Naive thymus-derived CD8-positive, alpha-beta T cell (primary cell): ENCODE results near the gene NRTN. TPM values are rescaled to one million over a fixed set of nuclear protein-coding genes. Genes with fewer than 3 reads are reported as not detected.

ENCODE experiments used
- ATAC-seq, 2 donors: fragments of 150-1000 bp; cut with Tn5 transposase in 1 of 2; sonication (Bioruptor Pico), chemical (Tn5 transposase) in 1 of 2; 1 replicate in 1 of 2; 2 replicates in 1 of 2; pipeline ENCODE4 v1.10.0; 2021; ENCODE audit warnings: mild to moderate bottlenecking in 2 of 2, moderate library complexity in 2 of 2
- POLR2A ChIA-PET: fragments of 350-600 bp; sonication (Branson Sonifier 250); formaldehyde crosslinking; loops from one replicate; lab custom pipeline; 2021; ENCODE audit warnings: antibody characterized with exemption; lab: Charles Lee
- DNase-seq, 10 donors: peaks; one replicate each; pipeline versions ENCODE4 v3.0.0 to v3.0.0-alpha.2; 2020 to 2022
- H3K27ac Mint-ChIP-seq, 10 donors: one replicate each; pipeline ENCODE4 v1.8.0; 2020 to 2022; ENCODE audit warnings: mild to moderate bottlenecking in 10 of 10, mixed read lengths in 10 of 10, moderate library complexity in 4 of 10, inconsistent platforms in 1 of 10
- H3K27me3 Mint-ChIP-seq, 5 donors: one replicate each; pipeline ENCODE4 v1.8.0; 2021 to 2022; ENCODE audit warnings: mixed read lengths in 5 of 5
- H3K36me3 Mint-ChIP-seq, 3 donors: one replicate each; pipeline ENCODE4 v1.8.0; 2020 to 2022; ENCODE audit warnings: mixed read lengths in 3 of 3, mild to moderate bottlenecking in 2 of 3, inconsistent platforms in 1 of 3
- H3K4me1 Mint-ChIP-seq, 4 donors: one replicate each; pipeline ENCODE4 v1.8.0; 2021 to 2022; ENCODE audit warnings: mixed read lengths in 4 of 4
- H3K4me3 Mint-ChIP-seq, 10 donors: one replicate each; pipeline ENCODE4 v1.8.0; 2020 to 2022; ENCODE audit warnings: mild to moderate bottlenecking in 10 of 10, mixed read lengths in 10 of 10, moderate library complexity in 6 of 10, inconsistent platforms in 1 of 10
- H3K9me3 Mint-ChIP-seq, 9 donors: one replicate each; pipeline ENCODE4 v1.8.0; 2020 to 2022; ENCODE audit warnings: mixed read lengths in 9 of 9, mild to moderate bottlenecking in 3 of 9, inconsistent platforms in 1 of 9, moderate library complexity in 1 of 9
- polyA plus RNA-seq, 3 donors: library from polyadenylated mRNA; unstranded; fragments of 300-500 nt; fragmentation: Illumina TruSeq; gene quantifications; one replicate each; pipeline ENCODE4 v1.2.3, GENCODE V29; 2021
- total RNA-seq, 8 experiments: library from RNA in 2 of 8; stranded (reverse) in 2 of 8; gene quantifications; one replicate each; pipeline ENCODE4 v1.2.3 and lab custom pipeline; 2021 to 2026

NRTN gene
- total and polyA plus RNA-seq, 5 experiments from 2014 or later = 0.19 to 0.88 (median 0.82) TPM

GRCh38 chr19:5782945-5783919 is 21.6 kb upstream of the NRTN start:
- Mint-ChIP-seq H3K36me3 (peaks cover 0 to 22% (median 5%) of the 10 kb centered on the region in 3 donors), H3K27ac (peak overlapping the region in 1 of 10 donors; percentile 53), H3K4me3 (no peak overlapping the region), H3K9me3 (no peaks in the 10 kb centered on the region), H3K4me1 (peaks cover 2% of the 10 kb centered on the region in 4 donors), H3K27me3 (no peaks in the 10 kb centered on the region)
- DNase-seq = no peak
- ATAC-seq = peak; percentile 9 to 12
- POLR2A ChIA-PET = interaction anchor here (1.6 kb wide), 1 partner anchor 63 kb away, joined by 4 read pairs; the partner anchor contains the start of genes CATSPERD and LONP1

- Mint-ChIP-seq H3K27ac (peak within 1 kb of the TSS in 1 of 10 donors; percentile 53), H3K4me3 (no peak within 1 kb of the TSS), H3K27me3 (no peaks in the 10 kb centered on the region), H3K9me3 (no peaks in the 10 kb centered on the region), H3K36me3 (peaks cover 0 to 34% (median 5%) of the 10 kb centered on the region in 3 donors), H3K4me1 (peaks cover 3 to 7% (median 4%) of the 10 kb centered on the region in 4 donors)
- no peak for DNase-seq
- POLR2A ChIA-PET = no interaction called here
- ATAC-seq = no peak
These were observed 20.2 kb upstream of the NRTN start, which contains the start of gene PRR22 for GRCh38 chr19:5784581-5785147. PRR22 (minus strand) TSS chr19:5784746; CDS start chr19:5784660, 86 bp downstream.

- POLR2A ChIA-PET = no interaction called here
- Mint-ChIP-seq H3K36me3 (peaks cover 3 to 39% (median 10%) of the 10 kb centered on the region in 3 donors), H3K4me1 (peaks cover 8 to 13% (median 9%) of the 10 kb centered on the region in 4 donors), H3K4me3 (no peak overlapping the region), H3K27ac (no peak overlapping the region), H3K27me3 (no peaks in the 10 kb centered on the region), H3K9me3 (peaks cover 0 to 1% (median 0%) of the 10 kb centered on the region in 9 donors)
- ATAC-seq (no peak), DNase-seq (no peak)
These were observed 19.4 kb upstream of the NRTN start for GRCh38 chr19:5785423-5785822.

- Mint-ChIP-seq H3K9me3 (peaks cover 0 to 3% (median 0%) of the 10 kb centered on the region in 9 donors), H3K4me3 (no peak overlapping the region), H3K4me1 (peaks cover 13 to 21% (median 16%) of the 10 kb centered on the region in 4 donors), H3K36me3 (peaks cover 4 to 43% (median 13%) of the 10 kb centered on the region in 3 donors), H3K27me3 (peaks cover 0 to 2% (median 0%) of the 10 kb centered on the region in 5 donors), H3K27ac (peak overlapping the region in 1 of 10 donors; percentile 27)
- POLR2A ChIA-PET = no interaction called here
- no peak for ATAC-seq
- DNase-seq = no peak
These were observed 18.1 kb upstream of the NRTN start for GRCh38 chr19:5786593-5787408.

- no peak overlapping the region for H3K27ac Mint-ChIP-seq
- POLR2A ChIA-PET = no interaction called here
- DNase-seq = no peak
These were observed 17.3 kb upstream of the NRTN start for GRCh38 chr19:5787409-5788182.

GRCh38 chr19:5788422-5788821 is 16.4 kb upstream of the NRTN start:
- Mint-ChIP-seq H3K27me3 (peaks cover 0 to 2% (median 0%) of the 10 kb centered on the region in 5 donors), H3K36me3 (peaks cover 4 to 43% (median 13%) of the 10 kb centered on the region in 3 donors), H3K9me3 (peaks cover 0 to 3% (median 0%) of the 10 kb centered on the region in 9 donors), H3K27ac (peak overlapping the region in 4 of 10 donors; percentile 8 to 87 (median 40)), H3K4me3 (peak overlapping the region in 1 of 10 donors; percentile 18), H3K4me1 (peaks cover 13 to 21% (median 16%) of the 10 kb centered on the region in 4 donors)
- ATAC-seq = no peak
- no peak for DNase-seq
- POLR2A ChIA-PET = interaction anchor here (0.6 to 1.0 kb wide), 2 partner anchors 68 to 1012 kb away, joined by 4 read pairs; partner anchors contain the start of genes CATSPERD and LONP1

More at GRCh38 chr19:5787409-5788182, 17.3 kb upstream of the NRTN start:
- no peak for ATAC-seq
- Mint-ChIP-seq H3K4me1 (peaks cover 13 to 21% (median 16%) of the 10 kb centered on the region in 4 donors), H3K9me3 (peaks cover 0 to 3% (median 0%) of the 10 kb centered on the region in 9 donors), H3K4me3 (no peak overlapping the region), H3K27me3 (peaks cover 0 to 2% (median 0%) of the 10 kb centered on the region in 5 donors), H3K36me3 (peaks cover 4 to 43% (median 13%) of the 10 kb centered on the region in 3 donors)

- POLR2A ChIA-PET = interaction anchor here (1.0 to 2.9 kb wide), 3 partner anchors 39 to 100 kb away, joined by 3 to 14 read pairs (median 13); partner anchors contain the start of genes CATSPERD, LONP1 and RPL36
These were observed 15.5 kb upstream of the NRTN start for GRCh38 chr19:5789351-5789761.

GRCh38 chr19:5789886-5790558 is 14.8 kb upstream of the NRTN start:
- Mint-ChIP-seq H3K9me3 (peaks cover 0 to 3% (median 0%) of the 10 kb centered on the region in 9 donors), H3K27me3 (peaks cover 0 to 2% (median 0%) of the 10 kb centered on the region in 5 donors), H3K4me1 (peaks cover 13 to 21% (median 16%) of the 10 kb centered on the region in 4 donors), H3K27ac (peak overlapping the region; percentile 99 to 100 (median 100)), H3K4me3 (peak overlapping the region; percentile 92 to 100 (median 99)), H3K36me3 (peaks cover 4 to 39% (median 13%) of the 10 kb centered on the region in 3 donors)
- POLR2A ChIA-PET = interaction anchor here (0.7 to 2.9 kb wide), 7 partner anchors 38 to 947 kb away, joined by 3 to 19 read pairs (median 4); partner anchors contain the start of genes CATSPERD, GPR108, LONP1 and NDUFA11
- DNase-seq = no peak
- no peak for ATAC-seq

More at GRCh38 chr19:5789351-5789761, 15.5 kb upstream of the NRTN start:
- Mint-ChIP-seq H3K27ac (peak overlapping the region in 2 of 10 donors; percentile 51 to 100), H3K27me3 (peaks cover 0 to 2% (median 0%) of the 10 kb centered on the region in 5 donors), H3K36me3 (peaks cover 4 to 39% (median 13%) of the 10 kb centered on the region in 3 donors), H3K9me3 (peaks cover 0 to 3% (median 0%) of the 10 kb centered on the region in 9 donors), H3K4me1 (peaks cover 13 to 21% (median 16%) of the 10 kb centered on the region in 4 donors), H3K4me3 (peak overlapping the region in 2 of 10 donors; percentile 61 to 74)
- ATAC-seq (no peak), DNase-seq (no peak)

- Mint-ChIP-seq H3K27ac (peak within 1 kb of the TSS; percentile 99 to 100 (median 100)), H3K4me3 (peak within 1 kb of the TSS; percentile 92 to 100 (median 99)), H3K9me3 (peaks cover 0 to 3% (median 0%) of the 10 kb centered on the region in 9 donors), H3K4me1 (peaks cover 13 to 21% (median 16%) of the 10 kb centered on the region in 4 donors), H3K27me3 (peaks cover 0 to 2% (median 0%) of the 10 kb centered on the region in 5 donors), H3K36me3 (peaks cover 4 to 36% (median 12%) of the 10 kb centered on the region in 3 donors)
- POLR2A ChIA-PET = interaction anchor here (0.7 to 2.9 kb wide), 12 partner anchors 13 to 1066 kb away, joined by 3 to 19 read pairs (median 4); partner anchors contain the start of genes CATSPERD, GPR108, LONP1 and NDUFA11
- DNase-seq = peak; percentile 90 to 98 (median 95)
- peak; percentile 92 to 93 for ATAC-seq
These were observed 14.0 kb upstream of the NRTN start, which contains the start of gene DUS3L for GRCh38 chr19:5790559-5791520. DUS3L (minus strand) TSS chr19:5791163; CDS start chr19:5791141, 22 bp downstream.
